ENCODE data around the gene SLC4A4.

DNA sequence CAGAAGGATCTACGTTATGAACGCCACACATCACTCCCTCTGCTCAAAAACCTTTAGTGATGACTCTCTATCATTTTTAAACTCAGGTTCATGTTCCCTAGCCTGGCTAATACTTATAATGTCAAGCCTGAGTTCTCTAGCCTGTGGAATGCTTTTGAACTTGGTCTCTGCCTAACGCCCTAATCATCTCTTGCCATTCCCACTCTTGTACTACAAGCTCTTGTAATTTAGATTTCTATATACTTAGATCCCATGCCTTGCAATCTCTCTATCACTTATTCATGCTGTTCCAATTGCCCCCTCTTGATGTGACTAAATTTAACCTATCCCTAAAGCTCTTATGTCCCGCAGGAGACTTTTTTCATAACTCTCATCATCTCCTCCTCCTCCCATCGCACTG, 40.3 kb downstream of the SLC4A4 start:
- TF ChIP-seq, protein P1, sequence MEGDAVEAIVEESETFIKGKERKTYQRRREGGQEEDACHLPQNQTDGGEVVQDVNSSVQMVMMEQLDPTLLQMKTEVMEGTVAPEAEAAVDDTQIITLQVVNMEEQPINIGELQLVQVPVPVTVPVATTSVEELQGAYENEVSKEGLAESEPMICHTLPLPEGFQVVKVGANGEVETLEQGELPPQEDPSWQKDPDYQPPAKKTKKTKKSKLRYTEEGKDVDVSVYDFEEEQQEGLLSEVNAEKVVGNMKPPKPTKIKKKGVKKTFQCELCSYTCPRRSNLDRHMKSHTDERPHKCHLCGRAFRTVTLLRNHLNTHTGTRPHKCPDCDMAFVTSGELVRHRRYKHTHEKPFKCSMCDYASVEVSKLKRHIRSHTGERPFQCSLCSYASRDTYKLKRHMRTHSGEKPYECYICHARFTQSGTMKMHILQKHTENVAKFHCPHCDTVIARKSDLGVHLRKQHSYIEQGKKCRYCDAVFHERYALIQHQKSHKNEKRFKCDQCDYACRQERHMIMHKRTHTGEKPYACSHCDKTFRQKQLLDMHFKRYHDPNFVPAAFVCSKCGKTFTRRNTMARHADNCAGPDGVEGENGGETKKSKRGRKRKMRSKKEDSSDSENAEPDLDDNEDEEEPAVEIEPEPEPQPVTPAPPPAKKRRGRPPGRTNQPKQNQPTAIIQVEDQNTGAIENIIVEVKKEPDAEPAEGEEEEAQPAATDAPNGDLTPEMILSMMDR (IDR thresholded peaks at IDR 0.05): no peak
- TF ChIP-seq POLR2AphosphoS5 (IDR thresholded peaks at IDR 0.05): no peak
- TF ChIP-seq POLR2A (IDR thresholded peaks at IDR 0.05): no peak

Data from suprapubic skin (tissue), 4 donors.